Ascending aorta (tissue), 2 donors: ENCODE data around the gene PTGIR. TPM values are rescaled to one million over a fixed set of nuclear protein-coding genes. Genes with fewer than 3 reads are reported as not detected.

Experiments used
- DNase-seq, 2 donors: peaks; one replicate each; pipeline ENCODE4 v3.0.0-alpha.2; 2019; ENCODE audit warnings: low spot score in 2 of 2
- H3K27ac ChIP-seq, 2 donors: fragments of 200-600 bp; sonication (generic); one replicate each; pipeline ENCODE4 v1.5.1; 2016 to 2017; ENCODE audit warnings: mild to moderate bottlenecking in 1 of 2
- H3K27me3 ChIP-seq: fragments of 200-600 bp; sonication (generic); one replicate; pipeline ENCODE4 v1.5.1; 2017
- H3K36me3 ChIP-seq, 2 donors: fragments of 200-600 bp; sonication (generic); one replicate each; pipeline ENCODE4 v1.5.1; 2016
- H3K4me1 ChIP-seq, 2 donors: fragments of 200-600 bp; sonication (generic); one replicate each; pipeline ENCODE4 v1.5.1; 2016 to 2017; ENCODE audit warnings: mild to moderate bottlenecking in 1 of 2
- H3K4me3 ChIP-seq, 2 donors: fragments of 200-600 bp; sonication (generic); one replicate each; pipeline ENCODE4 v1.5.1; 2016 to 2017; ENCODE audit warnings: mild to moderate bottlenecking in 1 of 2
- H3K9me3 ChIP-seq, 2 donors: fragments of 200-600 bp; sonication (generic); one replicate each; pipeline ENCODE4 v1.5.1; 2016
- intact Hi-C: fragments of 100-400 bp; cut with DNase I; formaldehyde crosslinking; loops from one replicate; pipeline ENCODE4 v1.15.1; 2023
- total RNA-seq: library from RNA; depleted of rRNA; stranded (reverse); fragments of >200 nt; gene quantifications from one replicate; pipeline ENCODE4 v1.1.0, GENCODE V29; 2016
- TF ChIP-seq, protein P1 (sequence below), 3 experiments: fragments of 200-600 bp in 2 of 3; fragments of 450-650 bp in 1 of 3; sonication (generic) in 2 of 3; IDR thresholded peaks; one replicate each; pipeline ENCODE4 v1.5.1; 2016 to 2019; ENCODE audit warnings: antibody characterized with exemption in 3 of 3, mild to moderate bottlenecking in 1 of 3, moderate library complexity in 1 of 3

PTGIR gene
- 120 TPM for total RNA-seq

DNA sequence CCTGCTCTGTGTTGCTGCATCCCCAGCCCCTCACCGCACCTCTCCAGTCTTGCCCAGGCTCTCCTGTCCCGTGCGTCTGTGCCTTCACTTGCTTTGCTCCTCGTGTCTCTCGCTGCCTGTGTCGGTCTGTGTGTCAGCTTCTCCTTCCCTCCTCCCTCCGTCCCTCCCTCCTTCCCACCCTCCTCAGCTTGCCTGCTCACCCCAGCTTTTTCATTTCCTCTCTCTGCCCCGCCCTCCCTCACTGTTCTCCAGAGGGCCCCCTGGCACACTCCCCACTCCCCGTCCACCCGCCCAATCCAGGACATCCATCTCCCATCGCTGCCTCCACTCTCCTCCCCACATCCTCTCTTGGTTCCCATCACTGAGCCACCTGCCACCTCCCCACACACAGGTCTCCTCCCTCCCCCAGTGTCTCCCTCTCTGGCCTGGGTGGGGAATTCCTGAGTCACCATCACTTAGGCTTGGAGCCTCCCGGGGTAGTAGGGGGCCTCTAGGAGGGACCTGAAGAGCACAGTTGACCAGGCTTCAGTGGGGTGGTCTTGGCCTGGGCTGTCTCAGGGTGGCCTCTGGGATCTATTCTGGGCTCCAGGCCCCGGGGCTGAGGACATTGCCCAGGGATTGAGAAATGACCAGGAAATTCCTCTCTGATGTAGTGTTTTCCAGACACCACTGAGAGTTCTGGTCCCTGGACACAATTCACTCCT is at the start of gene PTGIR:
Gene PTGIR (minus strand): TSS at position 132 of the 704 bp plus-strand sequence. CDS start 864 bp downstream, outside the sequence.
- intact Hi-C loops = loop anchor here (2.0 to 10.0 kb wide), 2 partner anchors 24 to 620 kb away; partner anchors contain the start of gene CALM3
- peak; percentile 72 to 96 for DNase-seq
- TF ChIP-seq, protein P1, sequence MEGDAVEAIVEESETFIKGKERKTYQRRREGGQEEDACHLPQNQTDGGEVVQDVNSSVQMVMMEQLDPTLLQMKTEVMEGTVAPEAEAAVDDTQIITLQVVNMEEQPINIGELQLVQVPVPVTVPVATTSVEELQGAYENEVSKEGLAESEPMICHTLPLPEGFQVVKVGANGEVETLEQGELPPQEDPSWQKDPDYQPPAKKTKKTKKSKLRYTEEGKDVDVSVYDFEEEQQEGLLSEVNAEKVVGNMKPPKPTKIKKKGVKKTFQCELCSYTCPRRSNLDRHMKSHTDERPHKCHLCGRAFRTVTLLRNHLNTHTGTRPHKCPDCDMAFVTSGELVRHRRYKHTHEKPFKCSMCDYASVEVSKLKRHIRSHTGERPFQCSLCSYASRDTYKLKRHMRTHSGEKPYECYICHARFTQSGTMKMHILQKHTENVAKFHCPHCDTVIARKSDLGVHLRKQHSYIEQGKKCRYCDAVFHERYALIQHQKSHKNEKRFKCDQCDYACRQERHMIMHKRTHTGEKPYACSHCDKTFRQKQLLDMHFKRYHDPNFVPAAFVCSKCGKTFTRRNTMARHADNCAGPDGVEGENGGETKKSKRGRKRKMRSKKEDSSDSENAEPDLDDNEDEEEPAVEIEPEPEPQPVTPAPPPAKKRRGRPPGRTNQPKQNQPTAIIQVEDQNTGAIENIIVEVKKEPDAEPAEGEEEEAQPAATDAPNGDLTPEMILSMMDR (IDR thresholded peaks at IDR 0.05) = no peak
- Histone ChIP-seq H3K36me3 (peaks cover 0 to 8% of the 10 kb centered on the region in 2 donors), H3K27ac (peak within 1 kb of the TSS; percentile 97 to 98), H3K4me3 (peak within 1 kb of the TSS; percentile 47 to 77), H3K4me1 (peaks cover 23 to 46% of the 10 kb centered on the region in 2 donors), H3K27me3 (no peaks in the 10 kb centered on the region), H3K9me3 (no peaks in the 10 kb centered on the region)

DNA sequence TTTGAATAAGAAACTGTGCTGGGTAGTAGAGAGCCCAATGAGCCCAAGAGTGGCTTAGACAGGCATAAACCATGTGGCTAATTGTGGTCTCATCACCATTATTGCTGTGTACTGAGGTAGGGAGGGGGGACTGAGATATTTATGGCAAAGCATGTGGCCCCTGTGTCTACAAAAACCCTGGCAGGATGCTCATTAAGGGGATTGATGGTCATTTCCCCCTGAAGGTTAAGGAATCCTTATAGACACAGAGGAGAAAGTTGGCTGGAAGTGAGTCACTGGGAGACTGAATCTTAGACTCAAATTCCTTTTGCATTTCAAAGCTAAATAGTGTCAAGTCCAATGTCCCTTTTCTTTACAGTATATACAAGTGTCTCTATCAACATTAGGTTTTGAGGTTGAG is 45.9 kb upstream of the PTGIR start:
- TF ChIP-seq, protein P1 (IDR thresholded peaks at IDR 0.05) = no peak
- H3K9me3 ChIP-seq = no peaks in the 10 kb centered on the region
- no peaks in the 10 kb centered on the region for H3K27me3 ChIP-seq
- no peak overlapping the region for H3K4me3 ChIP-seq
- no peak overlapping the region for H3K27ac ChIP-seq
- no peaks in the 10 kb centered on the region for H3K4me1 ChIP-seq
- DNase-seq = no peak
- H3K36me3 ChIP-seq = peaks cover 14 to 23% of the 10 kb centered on the region in 2 donors
- intact Hi-C loops = no loop called here

DNA sequence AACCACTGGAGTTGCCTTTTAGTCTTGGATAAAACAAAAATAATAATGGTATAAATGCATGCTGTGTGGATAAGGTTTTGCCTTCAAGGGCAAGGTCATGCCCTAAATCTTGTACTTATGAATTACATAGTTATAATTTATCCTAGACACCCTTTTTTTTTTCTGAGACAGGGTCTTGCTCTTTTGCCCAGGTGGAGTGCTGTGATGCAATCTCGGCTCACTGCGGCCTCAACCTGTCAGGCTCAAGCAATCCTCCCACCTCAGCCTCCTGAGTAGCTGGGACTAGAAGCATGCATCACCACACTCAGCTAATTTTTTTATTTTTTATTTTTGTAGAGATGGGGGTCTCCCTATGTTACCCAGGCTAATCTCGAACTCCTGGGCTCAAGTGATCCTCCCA is 43.8 kb upstream of the PTGIR start:
- Histone ChIP-seq H3K4me3 (no peak overlapping the region), H3K27me3 (no peaks in the 10 kb centered on the region), H3K4me1 (no peaks in the 10 kb centered on the region), H3K36me3 (peaks cover 5 to 9% of the 10 kb centered on the region in 2 donors), H3K27ac (no peak overlapping the region), H3K9me3 (no peaks in the 10 kb centered on the region)
- TF ChIP-seq, protein P1 (IDR thresholded peaks at IDR 0.05) = no peak
- no peak for DNase-seq
- intact Hi-C loops = no loop called here

DNA sequence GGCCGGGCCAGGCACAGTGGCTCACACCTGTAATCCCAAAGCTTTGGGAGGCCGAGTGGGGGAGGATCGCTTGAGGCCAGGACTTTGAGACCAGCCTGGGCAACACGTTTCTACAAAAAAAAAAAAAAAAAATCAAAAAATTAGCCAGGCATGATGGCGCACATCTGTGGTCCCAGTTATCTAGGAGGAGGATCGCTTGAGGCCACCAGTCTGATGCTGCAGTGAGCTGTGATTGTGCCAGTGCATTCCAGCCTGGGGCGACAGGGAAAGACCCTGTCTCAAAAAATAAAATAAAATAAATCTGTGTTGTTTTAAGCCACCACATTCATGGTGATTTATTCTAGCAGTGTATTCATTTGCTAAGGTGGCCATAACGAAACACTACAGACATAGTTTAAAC is 40.2 kb upstream of the PTGIR start:
- Histone ChIP-seq H3K4me3 (no peak overlapping the region), H3K27me3 (no peaks in the 10 kb centered on the region), H3K27ac (no peak overlapping the region), H3K9me3 (no peaks in the 10 kb centered on the region), H3K36me3 (no peaks in the 10 kb centered on the region), H3K4me1 (peaks cover 4% of the 10 kb centered on the region in 2 donors)
- intact Hi-C loops = no loop called here
- DNase-seq = no peak
- TF ChIP-seq, protein P1 (IDR thresholded peaks at IDR 0.05) = no peak

GRCh38 chr19:46661735-46662592 is 37.1 kb upstream of the PTGIR start:
- TF ChIP-seq, protein P1 (IDR thresholded peaks at IDR 0.05) = peak; percentile 90 to 96 (median 96)
- Histone ChIP-seq H3K4me1 (peaks cover 4 to 10% of the 10 kb centered on the region in 2 donors), H3K9me3 (no peaks in the 10 kb centered on the region), H3K27ac (peak overlapping the region; percentile 62 to 85), H3K27me3 (no peaks in the 10 kb centered on the region), H3K4me3 (peak overlapping the region; percentile 34 to 70), H3K36me3 (peaks cover under 1 to 3% of the 10 kb centered on the region in 2 donors)
- intact Hi-C loops = loop anchor here (1.0 kb wide), 4 partner anchors 48 to 595 kb away; partner anchors contain the start of gene CALM3
- DNase-seq = peak; percentile 60 to 91
